Spleen (tissue), 7 donors: ENCODE measurements around the gene GRIA4.

ENCODE experiments used
- CTCF ChIP-seq, 11 experiments: fragments of 200-600 bp in 7 of 11; fragments of 450-650 bp in 4 of 11; sonication (generic) in 4 of 11; IDR thresholded peaks in 8 of 11; conservative IDR thresholded peaks in 3 of 11; 1 replicate in 7 of 11; 2 replicates in 4 of 11; pipeline versions ENCODE4 v1.4.0 to v1.8.0; 2016 to 2021; ENCODE audit warnings: antibody characterized with exemption in 11 of 11, inconsistent platforms in 4 of 11, mild to moderate bottlenecking in 1 of 11
- POLR2A ChIP-seq, 3 donors: fragments of 450-650 bp; IDR thresholded peaks; one replicate each; pipeline ENCODE4 v1.5.1; 2017; ENCODE audit warnings: antibody characterized with exemption in 3 of 3, mild to moderate bottlenecking in 1 of 3
- donor health status: DM: no; HTN: no; CAD: no; lungs with moderate emphysema.
- donor health status: DM: no; HTN: no; CAD: no.
- donor health status: DM: no; HTN: no; CAD: no.

GRCh38 chr11:105701098-105701497, 91.2 kb downstream of the GRIA4 start:
- TF ChIP-seq CTCF (IDR thresholded peaks at IDR 0.05 in 8 of 11, conservative IDR thresholded peaks at IDR 0.05 in 3 of 11) = no peak
- no peak for TF ChIP-seq POLR2A (IDR thresholded peaks at IDR 0.05)
